HG03196 (cell line): Measurements from ENCODE around the gene CHAD.
"Not testable (repeated sequence)": the region's sequence is repeated elsewhere in the genome, so short reads cannot be mapped to it uniquely, and the experiment has no call there.

Experiments
- ATAC-seq: cut with Tn5 transposase; IDR thresholded peaks from one replicate; pipeline ENCODE4 v1.9.1; 2021; ENCODE audit not compliant: unreplicated experiment

CHAD gene

DNA sequence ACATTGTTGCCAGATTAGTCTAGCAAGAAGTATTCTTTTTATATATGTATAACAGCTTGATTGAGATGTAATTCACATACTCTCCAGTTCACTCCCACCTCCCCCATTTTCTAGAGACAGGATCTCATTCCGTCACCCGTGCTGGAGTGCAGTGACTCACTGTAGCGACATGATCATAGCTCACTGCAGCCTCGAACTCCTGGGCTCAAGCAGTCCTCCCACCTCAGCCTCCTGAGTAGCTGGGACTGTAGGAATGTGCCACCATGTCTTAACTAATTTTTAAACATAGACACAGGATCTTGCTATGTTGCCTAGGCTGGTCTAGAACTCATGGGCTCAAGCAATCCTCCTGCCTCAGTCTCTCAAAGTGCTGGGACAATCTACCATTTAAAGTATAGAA, 6.7 kb upstream of the CHAD start:
- no peak for ATAC-seq

DNA sequence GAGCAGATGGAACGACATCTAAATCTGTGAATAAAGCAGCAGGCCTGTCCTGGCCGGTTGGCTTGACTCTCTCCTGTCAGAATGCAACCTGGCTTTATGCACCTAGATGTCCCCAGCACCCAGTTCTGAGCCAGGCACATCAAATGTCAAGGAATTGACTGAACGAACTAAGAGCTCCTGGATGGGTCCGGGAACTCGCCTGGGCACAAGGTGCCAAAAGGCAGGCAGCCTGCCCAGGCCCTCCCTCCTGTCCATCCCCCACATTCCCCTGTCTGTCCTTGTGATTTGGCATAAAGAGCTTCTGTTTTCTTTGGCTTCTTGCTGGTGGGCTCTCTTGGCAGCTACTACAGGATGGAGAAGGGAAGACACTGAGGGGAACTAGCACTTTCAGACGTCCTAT, 5.8 kb upstream of the CHAD start:
- no peak for ATAC-seq

DNA sequence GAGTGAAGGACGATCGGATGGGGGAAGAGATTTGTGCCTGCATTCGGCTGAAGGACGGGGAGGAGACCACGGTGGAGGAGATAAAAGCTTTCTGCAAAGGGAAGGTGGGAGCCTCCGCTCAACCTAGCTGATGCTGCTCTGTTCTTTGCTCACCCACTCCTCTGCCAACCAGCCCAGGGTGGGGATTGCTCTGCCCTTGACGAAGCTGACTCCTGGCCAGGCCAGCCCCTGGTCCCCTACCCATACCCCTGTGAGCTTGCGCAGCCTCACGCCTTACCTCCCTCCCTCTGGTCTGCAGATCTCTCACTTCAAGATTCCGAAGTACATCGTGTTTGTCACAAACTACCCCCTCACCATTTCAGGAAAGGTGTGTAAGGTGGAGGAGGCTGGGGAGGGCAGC, 5.2 kb upstream of the CHAD start:
- no peak for ATAC-seq

DNA sequence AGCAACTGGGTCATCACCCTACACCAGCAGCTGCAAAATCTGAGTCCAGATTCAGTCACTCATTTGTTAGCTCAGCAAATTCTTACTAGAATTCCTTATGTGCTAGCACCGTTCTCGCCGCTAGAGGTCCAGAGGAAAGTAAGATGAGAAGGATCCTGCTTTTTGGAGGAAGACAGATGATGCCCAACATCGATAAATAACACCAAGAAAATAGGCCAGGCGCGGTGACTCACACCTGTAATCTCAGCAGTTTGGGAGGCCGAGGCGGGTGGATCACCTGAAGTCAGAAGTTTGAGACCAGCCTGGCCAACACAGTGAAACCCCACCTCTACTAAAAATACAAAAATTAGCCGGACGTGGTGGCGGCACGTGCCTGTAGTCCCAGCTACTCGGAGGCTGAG, 4.1 kb upstream of the CHAD start:
- not testable (repeated sequence) for ATAC-seq

DNA sequence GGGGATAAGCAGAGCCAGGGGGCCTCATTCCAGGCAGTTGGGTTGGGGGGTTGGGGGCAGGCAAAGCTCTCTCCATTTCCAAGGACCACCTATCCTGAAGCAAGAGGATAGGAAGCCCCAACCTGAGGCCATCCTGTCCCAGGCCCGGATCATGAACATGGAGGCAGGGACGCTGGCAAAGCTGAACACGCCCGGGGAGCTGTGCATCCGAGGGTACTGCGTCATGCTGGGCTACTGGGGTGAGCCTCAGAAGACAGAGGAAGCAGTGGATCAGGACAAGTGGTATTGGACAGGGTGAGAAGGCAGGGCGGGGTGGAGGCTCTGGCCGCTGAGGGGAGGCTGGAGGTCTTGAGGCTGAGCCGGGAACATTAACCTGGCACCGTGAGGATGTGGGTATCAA, 3.6 kb upstream of the CHAD start:
- no peak for ATAC-seq

DNA sequence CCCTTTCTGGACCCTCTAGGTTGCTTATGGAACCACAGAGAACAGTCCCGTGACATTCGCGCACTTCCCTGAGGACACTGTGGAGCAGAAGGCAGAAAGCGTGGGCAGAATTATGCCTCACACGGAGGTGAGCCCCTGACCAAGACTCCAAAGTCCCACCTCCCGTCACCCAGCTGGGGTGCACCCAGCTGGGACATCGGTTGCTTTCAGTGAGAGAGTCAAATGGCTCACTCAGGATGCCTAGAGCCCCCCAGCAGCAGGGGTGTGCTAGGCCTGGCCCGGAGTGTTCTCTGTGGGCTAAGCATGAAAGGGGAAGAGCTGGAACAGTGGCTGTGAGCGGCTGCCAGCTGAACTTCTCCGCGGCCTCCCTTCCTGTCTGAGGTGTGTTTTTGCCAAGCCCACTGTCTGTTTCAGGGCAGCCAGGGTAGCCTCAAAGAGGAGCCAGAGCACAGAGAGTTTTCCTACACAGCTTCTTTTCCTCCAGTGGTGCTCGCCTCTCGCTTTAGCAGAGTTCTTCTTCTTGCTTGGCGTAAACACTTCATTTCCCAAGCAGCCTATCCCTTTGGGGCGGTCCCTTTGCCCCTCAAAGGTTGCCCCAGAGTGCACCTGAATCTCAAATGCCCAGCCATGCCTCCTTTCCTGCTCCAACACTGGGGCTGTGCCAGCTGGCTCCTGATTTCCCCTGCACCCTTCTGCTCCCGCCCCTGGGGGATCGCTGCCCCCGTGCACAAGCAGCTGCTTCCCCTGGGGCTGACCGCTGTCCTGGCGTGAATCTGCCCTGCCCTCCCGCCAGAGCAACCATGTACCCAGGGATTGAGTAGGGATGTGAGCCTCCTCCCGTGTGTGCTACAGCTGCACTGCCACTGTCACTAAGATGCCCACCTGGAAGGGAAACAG, 2.6 kb upstream of the CHAD start:
- ATAC-seq: no peak

DNA sequence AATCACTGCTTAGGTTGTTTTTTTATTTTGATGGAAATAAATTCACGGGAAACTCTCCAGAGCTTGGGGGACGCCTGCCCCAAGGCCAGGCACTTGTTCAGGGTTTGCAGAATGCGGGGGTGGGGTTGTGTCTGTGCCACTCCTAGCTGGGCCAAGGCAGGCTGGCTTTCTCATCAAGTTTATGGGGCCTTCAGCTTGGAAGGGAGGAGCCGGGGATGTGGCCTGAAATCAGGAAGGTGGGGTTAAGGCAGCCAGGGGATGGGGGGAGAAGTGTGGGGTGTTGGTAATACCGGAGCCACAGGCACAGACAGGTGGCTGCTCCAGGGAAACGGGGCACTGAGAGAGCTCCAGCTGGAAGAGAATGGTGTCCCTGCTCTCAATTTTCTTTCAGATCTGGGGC, 1.7 kb upstream of the CHAD start:
- no peak for ATAC-seq

DNA sequence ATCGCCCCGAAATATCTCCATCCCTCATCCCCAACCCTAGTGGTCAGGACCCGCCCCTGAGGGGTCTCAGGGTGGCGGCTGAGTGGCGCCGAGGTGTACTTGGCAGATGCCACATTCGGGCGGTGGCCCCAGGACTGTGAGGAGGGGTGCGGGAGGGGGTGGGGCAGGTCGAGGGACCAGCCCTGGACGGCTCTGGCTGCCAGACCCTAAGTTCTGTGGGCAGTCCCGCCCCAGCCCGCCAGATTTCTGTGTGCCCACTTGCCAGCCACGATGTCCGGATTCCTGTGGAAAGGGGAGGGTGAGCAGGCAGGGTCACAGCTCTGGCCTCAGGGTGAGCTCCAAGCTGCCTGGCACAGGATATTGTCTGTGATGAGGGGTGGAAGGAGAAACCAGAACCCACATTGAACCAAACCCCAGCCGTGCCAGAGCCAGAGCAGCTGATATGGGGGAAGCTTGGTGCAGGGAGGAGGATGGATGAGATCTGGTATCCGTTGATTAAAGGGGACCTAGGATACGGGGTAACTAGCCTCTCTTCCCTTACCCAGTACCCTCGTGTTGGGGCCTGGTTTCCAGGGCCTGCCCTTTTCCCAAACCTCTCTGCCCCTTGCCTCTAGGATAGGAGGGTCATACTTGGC, 1.1 kb upstream of the CHAD start:
- ATAC-seq: no peak

DNA sequence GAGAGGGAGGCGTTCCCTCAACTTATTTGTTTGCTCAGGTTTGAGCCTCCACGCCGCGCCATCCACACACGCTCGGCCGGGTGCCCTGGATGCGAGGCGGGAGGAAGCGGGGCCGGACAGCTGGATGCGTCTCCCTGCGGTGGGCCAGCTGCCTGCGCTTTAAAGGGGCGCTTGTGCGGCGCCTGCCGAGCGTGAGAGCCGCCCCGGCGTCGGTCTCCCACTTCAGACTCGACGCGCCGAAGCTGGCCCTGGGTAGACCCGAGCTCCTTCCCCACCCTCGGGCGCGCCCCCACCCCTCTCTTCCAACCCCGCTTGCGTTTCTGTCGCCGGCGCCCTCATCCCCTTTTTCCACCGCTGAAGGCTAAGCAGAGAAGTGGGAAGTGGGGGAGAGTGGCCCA, 527 bp upstream of the CHAD start:
- ATAC-seq: no peak

DNA sequence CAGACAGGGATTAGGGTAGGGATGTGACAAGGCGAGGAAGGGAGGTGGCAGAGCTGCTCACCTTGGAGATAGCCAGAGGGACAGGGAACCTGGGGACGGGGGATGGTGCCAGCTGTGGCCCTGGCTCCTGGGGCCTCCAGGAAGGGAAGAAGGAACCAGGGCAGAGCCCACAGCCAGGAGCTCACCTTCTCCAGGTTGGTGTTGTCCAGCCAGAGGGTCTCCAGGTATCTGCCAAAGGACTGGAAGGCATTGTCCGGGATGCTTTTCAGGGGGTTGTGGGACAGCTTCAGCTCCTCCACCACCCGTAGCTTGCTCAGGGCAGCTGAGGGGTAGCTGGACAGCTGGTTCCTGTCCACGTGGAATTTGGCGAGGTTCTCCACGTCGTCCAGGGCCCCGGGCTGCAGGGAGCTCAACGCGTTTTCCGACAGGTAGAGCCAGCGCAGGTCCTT, 801 bp downstream of the CHAD start:
- ATAC-seq: no peak

DNA sequence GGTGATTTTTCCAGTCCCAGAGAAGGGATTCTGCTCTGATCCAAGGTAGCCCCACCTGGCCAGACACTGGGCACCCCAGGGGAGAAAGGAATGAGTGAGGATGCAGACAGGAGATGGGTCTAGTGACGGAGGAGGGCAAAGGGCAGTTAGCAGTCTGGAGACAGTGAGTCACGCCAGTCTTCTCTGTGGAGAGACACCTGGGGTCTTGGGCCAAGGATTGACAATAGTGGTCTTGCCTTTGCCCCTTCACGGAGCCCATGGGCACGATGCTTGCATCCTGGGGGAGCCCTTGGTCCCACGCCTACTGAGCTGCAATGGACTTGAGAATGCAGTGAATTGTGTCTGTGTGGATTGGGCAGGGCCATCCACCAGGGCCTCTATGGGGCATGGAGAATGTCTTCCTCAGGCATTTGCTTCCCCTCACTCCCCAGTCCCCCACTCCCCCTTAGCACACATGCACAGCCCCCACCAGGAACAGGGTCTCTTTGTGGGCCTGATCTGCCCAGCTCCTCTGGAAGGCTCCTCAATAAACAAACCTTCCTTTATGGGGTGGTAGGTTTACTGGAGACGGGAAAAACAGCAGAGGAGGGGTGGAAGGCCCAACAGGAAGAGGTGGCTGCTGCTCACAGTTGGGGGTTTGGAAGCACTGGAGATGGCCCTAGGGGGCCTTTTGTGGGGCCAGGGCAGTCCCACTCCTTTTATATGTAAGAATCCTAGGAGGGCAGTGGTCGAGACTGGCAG, 1.4 kb downstream of the CHAD start:
- ATAC-seq: no peak

DNA sequence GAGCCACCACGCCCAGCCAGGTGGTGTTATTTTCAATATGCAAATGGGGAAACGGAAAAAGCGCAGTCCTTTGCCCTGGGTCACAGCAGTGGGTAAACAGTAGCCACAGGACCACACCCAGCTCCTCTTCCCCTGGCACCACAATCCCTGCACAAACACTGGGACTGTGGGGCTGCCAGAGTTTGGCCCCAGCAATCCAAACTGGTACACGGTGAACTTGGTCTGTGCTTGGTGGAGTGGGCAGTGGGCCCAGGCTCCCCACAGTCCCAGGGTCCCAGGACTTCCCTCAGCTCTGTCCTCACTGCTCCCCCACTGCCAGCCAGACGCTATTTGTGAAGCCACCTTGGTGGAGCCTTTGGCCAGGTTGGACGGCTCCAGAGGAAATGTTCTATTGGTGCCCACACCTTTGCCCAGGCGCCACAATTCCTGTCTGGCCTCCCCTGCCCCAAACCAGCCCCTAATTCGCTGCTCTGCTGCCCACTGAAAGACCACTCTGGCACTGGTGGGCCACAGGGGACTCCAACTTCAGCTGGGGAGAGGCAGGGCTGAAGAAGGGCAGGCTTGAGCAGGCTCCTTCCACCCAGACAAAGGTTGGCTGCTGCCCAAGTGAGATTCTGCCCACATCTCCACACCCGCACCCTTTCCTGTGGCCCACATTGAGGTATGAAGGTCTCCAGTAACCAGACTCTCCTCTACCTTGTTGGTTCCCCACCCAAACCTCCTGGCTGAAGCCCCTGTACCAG, 2.1 kb downstream of the CHAD start:
- no peak for ATAC-seq

DNA sequence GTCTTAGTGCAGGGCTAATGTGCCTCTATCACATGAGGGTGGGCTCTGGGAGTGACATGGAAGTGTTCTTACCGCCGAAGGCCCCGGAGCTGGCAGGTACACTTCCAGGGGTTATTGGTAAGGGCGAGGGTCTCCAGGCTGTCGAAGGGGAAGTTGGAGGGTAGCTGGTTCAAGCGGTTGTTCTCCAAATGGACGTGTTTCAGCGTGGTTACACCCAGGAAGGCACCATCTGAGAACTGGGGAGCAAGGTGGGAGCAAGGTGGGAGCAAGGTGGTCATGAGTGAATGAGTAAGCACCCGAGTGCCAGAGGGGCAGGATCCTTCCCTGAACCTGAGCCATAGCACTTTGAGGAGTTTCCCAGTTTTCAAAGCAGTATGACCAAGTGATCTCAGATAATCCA, 3.0 kb downstream of the CHAD start:
- no peak for ATAC-seq

DNA sequence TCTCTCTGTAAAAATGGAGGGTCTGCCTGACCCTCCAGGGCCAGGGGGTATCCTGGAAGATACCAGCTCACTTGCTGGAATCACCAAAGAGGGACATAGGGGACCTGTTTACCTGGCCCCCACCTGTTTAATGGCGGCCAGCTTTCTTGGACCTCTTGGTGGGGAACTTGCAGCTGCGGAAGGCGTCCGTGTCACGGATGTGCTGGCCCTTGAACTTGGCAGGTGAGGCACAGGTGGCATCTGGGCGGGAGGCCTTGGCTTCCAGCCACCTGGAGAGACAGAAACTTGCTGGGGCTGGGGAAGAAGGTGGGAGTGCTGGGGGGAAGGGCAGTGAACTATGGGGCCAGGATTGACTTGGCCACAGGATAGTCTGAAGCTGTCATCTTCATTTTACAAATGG, 3.5 kb downstream of the CHAD start:
- ATAC-seq: no peak

DNA sequence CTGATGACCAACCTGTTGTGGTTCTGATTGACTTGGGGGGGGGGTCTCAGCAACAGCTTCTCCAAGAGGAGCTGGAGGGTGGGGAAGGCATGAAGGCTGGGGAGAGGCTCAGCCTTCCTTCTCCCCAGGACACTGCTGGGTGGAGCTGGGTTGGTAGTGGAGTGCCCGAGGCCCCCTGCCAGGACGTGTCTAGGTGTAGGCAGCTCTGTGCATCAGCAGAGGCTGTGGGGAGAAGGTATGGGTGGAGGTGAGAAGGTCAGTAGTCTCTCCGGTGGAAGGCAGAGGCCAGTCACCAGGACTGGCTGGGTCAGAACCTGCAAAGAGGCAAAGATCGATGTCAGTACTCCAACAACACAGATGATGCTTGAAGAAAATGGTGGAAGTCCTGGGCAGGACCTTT, 3.9 kb downstream of the CHAD start:
- no peak for ATAC-seq

DNA sequence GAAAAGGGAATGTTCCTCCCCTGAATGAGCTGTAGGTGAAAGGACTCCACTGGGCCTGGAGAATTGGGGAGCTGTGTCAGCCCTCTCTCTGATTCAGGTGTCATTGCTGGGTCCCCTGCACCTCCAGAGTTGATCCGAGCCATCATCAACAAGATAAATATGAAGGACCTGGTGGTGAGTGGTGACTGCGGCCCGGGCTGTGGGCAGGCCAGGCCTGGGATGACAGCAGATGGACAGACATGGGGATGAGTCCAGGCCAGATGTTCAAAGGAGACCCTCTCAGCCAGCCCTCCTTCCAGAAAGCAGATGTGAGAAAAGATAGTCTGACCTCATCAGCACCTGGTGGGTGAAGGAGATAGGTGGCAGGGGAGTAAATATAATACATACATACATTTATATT, 4.6 kb downstream of the CHAD start:
- no peak for ATAC-seq

DNA sequence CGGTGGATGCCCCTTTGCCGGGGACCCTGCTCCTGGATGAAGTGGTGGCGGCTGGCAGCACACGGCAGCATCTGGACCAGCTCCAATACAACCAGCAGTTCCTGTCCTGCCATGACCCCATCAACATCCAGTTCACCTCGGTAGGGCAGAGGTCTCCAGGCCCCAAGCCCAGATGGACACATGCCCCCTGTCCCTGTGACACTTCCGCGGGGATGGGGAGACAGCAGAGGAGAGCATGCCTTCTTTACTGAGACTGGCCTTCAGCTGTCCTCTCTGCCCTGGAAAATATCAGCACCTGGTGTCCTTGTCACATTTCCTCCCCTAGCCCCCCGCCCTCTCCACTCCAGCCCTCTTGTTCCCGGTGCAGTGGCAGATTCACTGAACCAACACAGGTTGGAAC, 6.2 kb downstream of the CHAD start:
- no peak for ATAC-seq

DNA sequence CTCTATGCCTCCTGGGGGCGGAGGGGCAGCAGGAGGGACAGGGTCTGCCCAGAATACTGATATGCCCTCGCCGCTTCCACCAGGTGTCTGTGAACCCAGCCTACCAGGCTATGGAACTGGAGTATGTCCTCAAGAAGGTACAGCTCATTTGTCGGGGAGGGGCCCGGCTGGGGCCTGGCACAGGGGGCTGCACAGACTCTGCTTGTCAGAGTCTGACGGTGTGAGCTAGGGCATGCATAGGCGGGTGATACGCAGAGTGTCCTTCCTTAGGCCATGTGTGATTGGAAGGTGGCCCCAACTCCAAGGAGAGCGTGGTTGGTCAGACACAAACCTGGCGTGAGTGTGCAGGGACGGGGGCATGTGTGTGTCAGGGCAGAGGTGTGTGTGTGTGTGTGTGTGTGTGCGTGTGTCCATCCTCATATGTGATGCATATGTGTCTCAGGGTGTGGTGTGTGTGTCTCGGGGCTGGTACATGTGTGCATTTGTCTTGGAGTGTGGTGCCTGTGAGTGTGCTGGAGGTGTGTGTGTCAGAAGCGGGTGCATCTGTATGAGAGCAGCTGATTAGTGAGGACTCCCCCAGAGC, 7.0 kb downstream of the CHAD start:
- ATAC-seq: no peak

DNA sequence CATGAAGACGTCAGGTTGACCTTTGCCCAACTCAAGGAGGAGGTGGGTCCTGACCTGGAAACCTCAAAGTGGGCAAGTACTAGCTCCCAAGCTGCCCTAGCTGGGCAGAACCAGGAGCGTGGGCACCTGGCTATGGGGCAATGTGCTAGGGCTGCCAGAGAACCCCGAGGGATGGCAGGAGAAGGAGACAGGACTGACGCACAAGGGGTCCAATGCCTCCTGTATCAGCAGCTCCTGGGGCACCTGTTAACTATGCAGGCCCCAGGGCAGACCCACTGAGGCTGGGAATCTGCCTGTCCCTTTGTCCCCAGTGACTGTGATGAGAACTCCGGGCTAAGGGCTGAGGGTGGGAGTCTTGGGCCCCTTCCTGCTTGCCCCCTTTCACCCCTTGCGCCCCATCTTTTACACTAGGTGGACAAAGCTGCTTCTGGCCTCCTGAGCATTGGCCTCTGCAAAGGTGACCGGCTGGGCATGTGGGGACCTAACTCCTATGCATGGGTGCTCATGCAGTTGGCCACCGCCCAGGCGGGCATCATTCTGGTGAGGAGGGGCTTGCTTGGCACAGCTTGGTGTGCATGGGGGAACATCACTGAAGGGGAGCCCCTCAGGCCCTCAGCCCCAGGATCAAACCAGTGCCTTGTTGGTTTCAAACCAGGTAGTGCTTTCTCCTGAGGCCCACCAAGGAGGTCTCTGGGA, 7.7 kb downstream of the CHAD start:
- no peak for ATAC-seq

DNA sequence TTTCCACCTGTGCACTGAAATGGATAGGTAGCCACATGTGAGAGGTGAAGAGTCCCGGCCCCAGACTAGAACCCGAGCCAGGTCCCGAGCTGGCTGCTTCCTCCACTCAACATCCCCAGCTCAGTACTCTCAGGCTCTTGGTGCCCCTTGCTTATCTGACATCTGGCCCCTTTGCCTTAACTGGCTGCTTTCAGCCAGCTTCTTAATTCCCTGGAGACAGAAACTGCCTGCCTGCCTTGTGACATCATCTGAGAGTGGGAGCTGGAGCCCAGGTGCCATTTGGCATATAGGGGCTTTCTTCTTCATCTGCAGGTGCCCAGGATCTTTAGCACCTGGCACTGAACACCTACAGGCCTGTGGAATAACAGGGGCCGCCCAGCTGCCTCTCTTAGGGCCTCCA, 8.9 kb downstream of the CHAD start:
- ATAC-seq: no peak
